Karpas-422 (cell line): Measurements from ENCODE around the gene SCUBE1. TPM values are rescaled to one million over a fixed set of nuclear protein-coding genes. Genes with fewer than 3 reads are reported as not detected.

Source experiments
- DNase-seq: peaks from one replicate; pipeline ENCODE4 v3.0.0-alpha.2; 2015
- H2AFZ ChIP-seq: fragments of 200-600 bp; sonication (generic); 2 replicates; pipeline ENCODE4 v1.6.1; 2014; ENCODE audit warnings: antibody characterized with exemption, low read length, mixed read lengths
- H3K27ac ChIP-seq: fragments of 200-600 bp; sonication (generic); 2 replicates; pipeline ENCODE4 v1.5.1; 2014; ENCODE audit warnings: mild to moderate bottlenecking, low read length, moderate library complexity
- H3K27me3 ChIP-seq: fragments of 200-600 bp; sonication (generic); 2 replicates; pipeline ENCODE4 v1.6.1; 2014; ENCODE audit warnings: low read length, mixed read lengths
- H3K36me3 ChIP-seq: fragments of 200-600 bp; sonication (generic); 2 replicates; pipeline ENCODE4 v1.6.1; 2014; ENCODE audit warnings: low read length, mixed read lengths; ENCODE audit not compliant: insufficient read depth
- H3K4me1 ChIP-seq: fragments of 200-600 bp; sonication (generic); 2 replicates; pipeline ENCODE4 v1.6.1; 2014; ENCODE audit warnings: mild to moderate bottlenecking, low read length, mixed read lengths
- H3K4me2 ChIP-seq: fragments of 200-600 bp; sonication (generic); 2 replicates; pipeline ENCODE4 v1.6.1; 2014; ENCODE audit warnings: low read length, low read depth, mild to moderate bottlenecking; ENCODE audit not compliant: poor library complexity, severe bottlenecking
- H3K4me3 ChIP-seq: fragments of 200-600 bp; sonication (generic); 2 replicates; pipeline ENCODE4 v1.5.1; 2014; ENCODE audit warnings: mild to moderate bottlenecking, antibody characterized with exemption, low read length, mixed read lengths
- H3K79me2 ChIP-seq: fragments of 200-600 bp; sonication (generic); 2 replicates; pipeline ENCODE4 v1.6.1; 2014; ENCODE audit warnings: mild to moderate bottlenecking, low read length, mixed read lengths
- H3K9ac ChIP-seq: fragments of 200-600 bp; sonication (generic); 2 replicates; pipeline ENCODE4 v1.6.0; 2014; ENCODE audit warnings: low read length
- H3K9me2 ChIP-seq: fragments of 200-600 bp; sonication (generic), shearing (Covaris generic); replicated peaks from 2 replicates; pipeline ENCODE4 v1.6.0; 2014; ENCODE audit warnings: mild to moderate bottlenecking, low read length, moderate library complexity; ENCODE audit not compliant: insufficient read depth
- H3K9me3 ChIP-seq: fragments of 300-700, 200-600 bp; sonication (generic); 2 replicates; pipeline ENCODE4 v1.6.1; 2014; ENCODE audit warnings: low read length, mixed read lengths
- H4K20me1 ChIP-seq: fragments of 200-600 bp; sonication (generic); 2 replicates; pipeline ENCODE4 v1.6.1; 2014; ENCODE audit warnings: mild to moderate bottlenecking, antibody characterized with exemption, low read length, low read depth; ENCODE audit not compliant: insufficient read depth
- total RNA-seq: library from RNA; depleted of rRNA; stranded (reverse); fragments of >200 nt; shearing (Covaris generic); gene quantifications from 2 replicates; pipeline ENCODE4 v1.2.3, GENCODE V29; 2014; ENCODE audit warnings: low replicate concordance

Gene SCUBE1
- total RNA-seq, 1 experiment from 2014 or later, result not detected

DNA sequence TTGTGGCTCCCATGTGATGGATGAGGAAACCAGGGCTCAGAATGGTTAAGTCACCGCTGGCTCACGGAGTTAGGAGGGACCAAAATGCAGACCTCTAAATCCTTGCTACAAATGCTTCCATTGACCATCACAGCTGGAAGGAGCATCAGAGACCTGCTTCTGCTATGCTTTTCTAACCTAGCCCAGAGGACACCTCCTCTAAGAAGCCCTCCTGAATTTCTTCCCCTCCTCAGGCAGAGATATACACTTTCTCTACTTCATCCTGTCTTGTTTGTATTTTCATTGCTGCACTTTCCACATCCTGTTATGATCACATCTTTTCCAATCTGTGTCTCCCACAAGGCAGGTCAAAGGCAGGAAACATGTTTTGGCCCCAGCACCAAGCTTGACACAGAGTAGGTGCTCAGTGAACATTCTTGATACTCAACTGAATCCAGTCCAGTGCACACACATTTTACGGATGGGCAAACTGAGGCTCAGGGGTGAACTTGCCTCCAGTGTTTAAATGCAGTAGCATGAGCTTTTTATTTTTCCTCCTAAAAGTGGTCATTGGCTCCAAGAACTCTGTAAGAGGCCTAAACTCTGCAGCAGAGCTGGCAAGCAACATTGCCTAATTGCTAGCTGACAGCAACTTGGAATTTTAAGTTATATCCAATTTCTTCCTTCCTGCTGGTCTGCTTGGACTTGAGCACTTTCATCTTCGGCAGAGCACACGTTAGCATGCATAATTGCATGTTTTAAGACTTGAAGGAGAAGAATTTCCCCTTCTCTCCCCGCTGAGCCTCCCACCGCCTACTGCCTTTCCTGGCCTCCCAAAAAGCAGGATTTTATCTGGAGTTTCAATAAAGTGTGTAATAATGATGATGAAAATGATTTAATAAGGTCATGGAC lies 12.7 kb downstream of the SCUBE1 start:
- H3K9me3 ChIP-seq, result no peaks in the 10 kb centered on the region

GRCh38 chr22:43329061-43329460 lies 14.1 kb downstream of the SCUBE1 start:
- DNase-seq, result no peak

More for the DNA sequence above, 12.7 kb downstream of the SCUBE1 start:
- Histone ChIP-seq H3K79me2 (no peaks in the 10 kb centered on the region), H3K9ac (no peak overlapping the region), H3K9me2 (no peaks in the 10 kb centered on the region), H3K4me1 (no peaks in the 10 kb centered on the region), H4K20me1 (peaks cover 5% of the 10 kb centered on the region; the same call in 1 of the 2 replicates), H3K36me3 (no peaks in the 10 kb centered on the region), H3K27me3 (no peaks in the 10 kb centered on the region), H3K4me3 (no peak overlapping the region), H3K27ac (no peak overlapping the region), H2AFZ (no peak overlapping the region), H3K4me2 (no peak overlapping the region)
- no peak for DNase-seq

GRCh38 chr22:43327157-43327438 lies 16.1 kb downstream of the SCUBE1 start:
- Histone ChIP-seq H4K20me1 (peaks cover 5% of the 10 kb centered on the region; the same call in 1 of the 2 replicates), H3K36me3 (no peaks in the 10 kb centered on the region), H3K4me1 (no peaks in the 10 kb centered on the region), H3K9me3 (no peaks in the 10 kb centered on the region), H3K9ac (no peak overlapping the region), H2AFZ (no peak overlapping the region), H3K4me2 (no peak overlapping the region), H3K79me2 (no peaks in the 10 kb centered on the region), H3K4me3 (no peak overlapping the region), H3K27ac (no peak overlapping the region), H3K9me2 (no peaks in the 10 kb centered on the region), H3K27me3 (no peaks in the 10 kb centered on the region)
- DNase-seq, result no peak

More at GRCh38 chr22:43329061-43329460, 14.1 kb downstream of the SCUBE1 start:
- H3K27ac ChIP-seq, result no peak overlapping the region
- no peaks in the 10 kb centered on the region for H3K4me1 ChIP-seq
- no peaks in the 10 kb centered on the region for H3K36me3 ChIP-seq
- no peak overlapping the region for H2AFZ ChIP-seq
- H3K4me3 ChIP-seq, result no peak overlapping the region
- H3K4me2 ChIP-seq, result no peak overlapping the region
- no peak overlapping the region for H3K9ac ChIP-seq
- H3K27me3 ChIP-seq, result no peaks in the 10 kb centered on the region
- peaks cover 5% of the 10 kb centered on the region; the same call in 1 of the 2 replicates for H4K20me1 ChIP-seq
- no peaks in the 10 kb centered on the region for H3K9me2 ChIP-seq
- no peaks in the 10 kb centered on the region for H3K9me3 ChIP-seq
- no peaks in the 10 kb centered on the region for H3K79me2 ChIP-seq

DNA sequence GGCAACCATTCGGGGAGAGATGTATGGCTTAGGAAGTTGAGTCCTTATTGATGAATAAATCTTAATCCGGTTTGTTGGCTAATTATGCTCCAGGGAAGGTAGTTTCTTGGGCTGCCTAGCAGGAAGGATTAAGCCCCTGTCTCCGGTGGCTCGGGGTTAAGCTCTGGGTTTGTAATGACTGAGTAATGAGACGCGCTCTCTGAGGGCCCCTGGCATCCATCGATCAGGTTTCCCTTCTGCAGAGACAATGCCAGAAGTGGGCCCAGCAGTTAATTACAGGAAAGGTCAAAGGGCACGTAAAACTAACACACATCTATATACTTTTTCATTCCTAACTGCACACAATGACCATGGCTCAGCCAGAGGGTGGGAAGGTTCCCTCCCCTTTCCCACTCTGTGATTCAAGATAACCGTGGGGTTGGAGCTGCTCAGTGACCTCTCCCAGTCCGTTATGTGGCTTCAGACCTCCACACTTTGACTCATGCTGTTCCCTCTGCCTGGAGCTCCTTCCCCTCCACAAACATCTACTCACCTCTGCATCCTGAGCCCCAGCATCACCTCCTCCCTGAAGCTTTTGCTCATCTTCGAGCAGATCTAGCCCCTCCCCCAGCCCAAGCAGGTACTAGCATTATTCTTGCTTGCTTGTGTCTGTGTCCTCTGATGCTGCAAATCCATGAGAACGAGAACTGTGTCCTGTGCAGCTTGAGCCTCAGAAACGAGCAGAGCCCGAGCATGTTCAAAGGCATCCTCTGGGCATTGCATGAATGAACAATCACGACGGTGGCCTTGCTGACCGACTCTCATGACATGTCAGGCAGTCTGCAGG lies 16.6 kb downstream of the SCUBE1 start:
- H3K36me3 ChIP-seq, result no peaks in the 10 kb centered on the region
- no peaks in the 10 kb centered on the region for H3K4me1 ChIP-seq
- H3K79me2 ChIP-seq, result no peaks in the 10 kb centered on the region
- no peak overlapping the region for H2AFZ ChIP-seq
- no peak overlapping the region for H3K4me2 ChIP-seq
- H4K20me1 ChIP-seq, result peaks cover 5% of the 10 kb centered on the region; the same call in 1 of the 2 replicates
- no peak overlapping the region for H3K27ac ChIP-seq
- H3K9me3 ChIP-seq, result no peaks in the 10 kb centered on the region
- H3K9ac ChIP-seq, result no peak overlapping the region
- no peaks in the 10 kb centered on the region for H3K27me3 ChIP-seq
- no peak for DNase-seq
- no peaks in the 10 kb centered on the region for H3K9me2 ChIP-seq
- no peak overlapping the region for H3K4me3 ChIP-seq

DNA sequence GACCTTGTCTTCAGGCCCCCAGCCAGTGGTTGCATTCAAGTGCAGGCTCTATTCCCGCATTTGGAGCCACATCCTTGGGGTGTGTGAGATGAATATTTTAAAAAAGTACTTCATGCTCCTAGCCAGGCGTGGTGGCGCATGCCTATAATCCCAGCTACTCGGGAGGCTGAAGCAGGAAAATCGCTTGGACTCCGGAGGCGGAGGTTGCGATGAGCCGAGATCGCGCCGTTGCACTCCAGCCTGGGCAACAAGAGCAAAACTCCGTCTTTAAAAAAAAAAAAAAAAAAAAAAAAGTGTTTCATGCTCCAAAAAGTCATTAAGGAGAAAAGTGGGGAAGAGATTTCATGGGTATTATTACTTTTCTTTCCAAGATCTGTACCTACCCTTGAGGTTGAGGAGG lies 18.0 kb downstream of the SCUBE1 start:
- H3K9ac ChIP-seq, result no peak overlapping the region

GRCh38 chr22:43320943-43321900 lies 21.9 kb downstream of the SCUBE1 start:
- Histone ChIP-seq H3K4me1 (peaks cover 31% of the 10 kb centered on the region), H3K9me3 (no peaks in the 10 kb centered on the region), H3K36me3 (no peaks in the 10 kb centered on the region), H3K27ac (no peak overlapping the region), H3K9me2 (no peaks in the 10 kb centered on the region), H3K79me2 (no peaks in the 10 kb centered on the region), H3K4me2 (no peak overlapping the region), H3K4me3 (0 out of 2 replicates have a peak overlapping the region, but pooled peaks have one; percentile 12), H4K20me1 (no peaks in the 10 kb centered on the region; the same call in 1 of the 2 replicates), H3K27me3 (no peaks in the 10 kb centered on the region), H3K9ac (no peak overlapping the region), H2AFZ (no peak overlapping the region)
- peak; percentile 67 for DNase-seq

More for the DNA sequence above, 18.0 kb downstream of the SCUBE1 start:
- no peak for DNase-seq
- Histone ChIP-seq H3K4me1 (peaks cover 6% of the 10 kb centered on the region), H3K27ac (no peak overlapping the region), H2AFZ (no peak overlapping the region), H3K9me3 (no peaks in the 10 kb centered on the region), H4K20me1 (peaks cover 5% of the 10 kb centered on the region; the same call in 1 of the 2 replicates), H3K4me3 (no peak overlapping the region), H3K9me2 (no peaks in the 10 kb centered on the region), H3K27me3 (no peaks in the 10 kb centered on the region), H3K4me2 (no peak overlapping the region), H3K36me3 (no peaks in the 10 kb centered on the region), H3K79me2 (no peaks in the 10 kb centered on the region)

DNA sequence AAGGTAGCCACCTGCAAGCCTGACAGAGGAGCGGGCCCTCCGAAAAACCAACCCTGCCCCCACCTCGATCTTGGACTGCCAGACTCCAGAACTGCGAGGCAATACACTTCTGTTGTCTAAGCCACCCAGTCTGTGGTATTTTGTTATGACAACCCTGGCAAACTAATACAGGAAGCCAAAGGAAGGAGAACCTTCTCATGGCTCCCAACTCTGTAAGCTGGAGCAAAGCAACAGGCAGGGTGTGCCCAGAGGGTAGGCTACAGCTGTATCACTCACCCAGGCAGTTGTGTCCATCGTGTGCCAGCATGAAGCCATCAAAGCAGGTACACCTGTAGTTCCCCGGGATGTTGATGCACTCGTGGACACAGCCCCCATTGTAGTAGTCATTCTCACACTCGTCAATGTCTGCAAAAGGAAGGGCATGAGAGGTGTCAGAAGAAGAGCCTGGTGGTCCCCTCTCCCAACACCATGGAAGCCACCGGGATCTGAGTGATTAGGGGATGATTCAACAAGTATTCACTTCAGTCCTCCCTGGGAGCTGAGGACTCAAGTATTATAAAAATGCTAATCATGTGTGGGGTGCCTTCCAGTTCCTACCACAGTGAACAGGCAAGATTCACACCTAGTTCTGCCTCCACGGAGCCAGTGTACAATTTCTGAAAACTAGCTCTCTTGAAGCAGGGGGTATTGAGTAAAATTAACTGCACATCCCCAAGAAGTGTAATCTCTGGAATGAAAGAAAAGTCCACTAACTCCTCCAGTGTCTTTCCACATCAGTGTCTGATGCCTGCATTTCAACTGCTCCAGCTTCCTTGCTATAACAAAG lies 23.3 kb downstream of the SCUBE1 start:
- no peaks in the 10 kb centered on the region for H3K9me2 ChIP-seq
- H3K4me2 ChIP-seq, result peak overlapping the region; percentile 37
- H3K27me3 ChIP-seq, result no peaks in the 10 kb centered on the region
- H3K79me2 ChIP-seq, result no peaks in the 10 kb centered on the region
- peak; percentile 69 for DNase-seq
- no peak overlapping the region for H2AFZ ChIP-seq
- H3K9ac ChIP-seq, result no peak overlapping the region
- no peaks in the 10 kb centered on the region; the same call in 1 of the 2 replicates for H4K20me1 ChIP-seq
- peaks cover 36% of the 10 kb centered on the region for H3K4me1 ChIP-seq
- H3K4me3 ChIP-seq, result no peak overlapping the region
- H3K36me3 ChIP-seq, result no peaks in the 10 kb centered on the region
- no peaks in the 10 kb centered on the region for H3K9me3 ChIP-seq
- H3K27ac ChIP-seq, result no peak overlapping the region
